Type B pancreatic cell (in vitro differentiated cells): ENCODE results near the gene ACP5. TPM values are rescaled to one million over a fixed set of nuclear protein-coding genes. Genes with fewer than 3 reads are reported as not detected.
"Not testable (repeated sequence)": the region's sequence is repeated elsewhere in the genome, so short reads cannot be mapped to it uniquely, and the experiment has no call there.

ENCODE experiments used
- DNase-seq: peaks from one replicate; pipeline ENCODE4 v3.0.0; 2021; ENCODE audit warnings: mixed read lengths; ENCODE audit not compliant: unreplicated experiment; ENCODE audit errors: extremely low spot score
- H3K27ac Mint-ChIP-seq: 2 replicates; pipeline ENCODE4 v1.8.0; 2021; ENCODE audit warnings: mild to moderate bottlenecking, mixed read lengths
- H3K27me3 Mint-ChIP-seq: 2 replicates; pipeline ENCODE4 v1.8.0; 2021; ENCODE audit warnings: mixed read lengths
- H3K36me3 Mint-ChIP-seq: 2 replicates; pipeline ENCODE4 v1.8.0; 2021; ENCODE audit warnings: mixed read lengths
- H3K4me1 Mint-ChIP-seq: one replicate; pipeline ENCODE4 v1.8.0; 2021; ENCODE audit warnings: mixed read lengths; ENCODE audit not compliant: unreplicated experiment
- H3K4me3 Mint-ChIP-seq: 2 replicates; pipeline ENCODE4 v1.8.0; 2021; ENCODE audit warnings: mild to moderate bottlenecking, mixed read lengths
- H3K9me3 Mint-ChIP-seq: 2 replicates; pipeline ENCODE4 v1.8.0; 2021; ENCODE audit warnings: mixed read lengths
- CTCF ChIP-seq: fragments of 200-600 bp; sonication (generic); conservative IDR thresholded peaks from 2 replicates; pipeline ENCODE4 v1.5.0; 2021; ENCODE audit warnings: antibody characterized with exemption, mild to moderate bottlenecking
- total RNA-seq: library from RNA; stranded (reverse); gene quantifications from 2 replicates; pipeline ENCODE4 v1.2.1, GENCODE V29; 2021; ENCODE audit warnings: low replicate concordance

ACP5 gene
- total RNA-seq, 1 donor from 2014 or later: 6.0 TPM

GRCh38 chr19:11576227-11576626, 1.2 kb downstream of the ACP5 start:
- Mint-ChIP-seq H3K36me3 (no peaks in the 10 kb centered on the region), H3K27ac (no peak overlapping the region), H3K4me3 (no peak overlapping the region), H3K4me1 (peaks cover 5% of the 10 kb centered on the region), H3K27me3 (peaks cover 7% of the 10 kb centered on the region), H3K9me3 (no peaks in the 10 kb centered on the region)
- DNase-seq: no peak
- TF ChIP-seq CTCF: no peak

GRCh38 chr19:11574689-11575088, 2.8 kb downstream of the ACP5 start:
- no peak for DNase-seq
- no peak for TF ChIP-seq CTCF
- H3K9me3 Mint-ChIP-seq: no peaks in the 10 kb centered on the region
- no peak overlapping the region for H3K4me3 Mint-ChIP-seq
- no peak overlapping the region for H3K27ac Mint-ChIP-seq
- no peaks in the 10 kb centered on the region for H3K36me3 Mint-ChIP-seq
- peaks cover 3% of the 10 kb centered on the region for H3K27me3 Mint-ChIP-seq
- no peaks in the 10 kb centered on the region for H3K4me1 Mint-ChIP-seq

- not testable (repeated sequence) for DNase-seq, H3K4me3 Mint-ChIP-seq, H3K27ac Mint-ChIP-seq, H3K36me3 Mint-ChIP-seq, H3K9me3 Mint-ChIP-seq, H3K4me1 Mint-ChIP-seq, H3K27me3 Mint-ChIP-seq
Measured at GRCh38 chr19:11573763-11574162, 3.7 kb downstream of the ACP5 start.

- not testable (repeated sequence) for H3K27ac Mint-ChIP-seq, H3K4me3 Mint-ChIP-seq
Measured at GRCh38 chr19:11573354-11573753, 4.1 kb downstream of the ACP5 start.

GRCh38 chr19:11570039-11570462, 7.4 kb downstream of the ACP5 start:
- H3K27me3 Mint-ChIP-seq: no peaks in the 10 kb centered on the region
- no peak for DNase-seq
- H3K4me3 Mint-ChIP-seq: no peak overlapping the region
- H3K4me1 Mint-ChIP-seq: no peaks in the 10 kb centered on the region
- H3K9me3 Mint-ChIP-seq: no peaks in the 10 kb centered on the region
- H3K36me3 Mint-ChIP-seq: no peaks in the 10 kb centered on the region
- H3K27ac Mint-ChIP-seq: no peak overlapping the region
- TF ChIP-seq CTCF: no peak

More at GRCh38 chr19:11573354-11573753, 4.1 kb downstream of the ACP5 start:
- not testable (repeated sequence) for DNase-seq, H3K27me3 Mint-ChIP-seq, H3K36me3 Mint-ChIP-seq, H3K9me3 Mint-ChIP-seq, H3K4me1 Mint-ChIP-seq

GRCh38 chr19:11566164-11566563, 11.3 kb downstream of the ACP5 start:
- no peak for TF ChIP-seq CTCF
- Mint-ChIP-seq H3K27ac (no peak overlapping the region), H3K9me3 (no peaks in the 10 kb centered on the region), H3K4me1 (no peaks in the 10 kb centered on the region), H3K4me3 (no peak overlapping the region), H3K27me3 (no peaks in the 10 kb centered on the region), H3K36me3 (no peaks in the 10 kb centered on the region)
- DNase-seq: no peak

GRCh38 chr19:11565649-11565980, 11.8 kb downstream of the ACP5 start:
- H3K4me1 Mint-ChIP-seq, H3K4me3 Mint-ChIP-seq, H3K27ac Mint-ChIP-seq, DNase-seq, H3K27me3 Mint-ChIP-seq, H3K9me3 Mint-ChIP-seq, H3K36me3 Mint-ChIP-seq: not testable (repeated sequence)

- H3K4me3 Mint-ChIP-seq, DNase-seq, H3K27me3 Mint-ChIP-seq, H3K36me3 Mint-ChIP-seq, H3K27ac Mint-ChIP-seq, H3K9me3 Mint-ChIP-seq: not testable (repeated sequence)
- peaks cover 10% of the 10 kb centered on the region for H3K4me1 Mint-ChIP-seq
Measured at GRCh38 chr19:11564082-11564807, 13.2 kb downstream of the ACP5 start.
